OCI-LY1 (cell line): ENCODE results near the gene PNPLA6.

Experiments used
- CTCF ChIP-seq: fragments of 200-600 bp; sonication (generic), shearing (Covaris generic); IDR thresholded peaks from 2 replicates; pipeline ENCODE4 v1.5.1; 2017; ENCODE audit warnings: mild to moderate bottlenecking, antibody characterized with exemption, low read length, moderate library complexity, mixed read lengths
- EZH2 ChIP-seq: fragments of 200-600 bp; sonication (generic), shearing (Covaris generic); IDR thresholded peaks from 2 replicates; pipeline ENCODE4 v1.8.0; 2017; ENCODE audit warnings: borderline replicate concordance, mixed run types, mild to moderate bottlenecking, antibody characterized with exemption, low read length, moderate library complexity, mixed read lengths

GRCh38 chr19:7505288-7505681 is 30.2 kb upstream of the PNPLA6 start:
- no peak for TF ChIP-seq CTCF
- no peak for TF ChIP-seq EZH2
